IMR-90 (cell line): ENCODE data around the gene SNX27. TPM values are rescaled to one million over a fixed set of nuclear protein-coding genes. Genes with fewer than 3 reads are reported as not detected.

ENCODE experiments used
- ATAC-seq: fragments of 200-7000 bp; cut with Tn5 transposase; 2 replicates; pipeline ENCODE4 v1.9.1; 2020; ENCODE audit warnings: low read depth, mild to moderate bottlenecking, moderate library complexity
- BruUV-seq: library from RNA; stranded (reverse); fragments of 400-500 nt; replicated peaks from 2 replicates; lab custom pipeline; 2021; lab: Mats Ljungman, UMichigan
- CTCF ChIA-PET: fragments of 300-600 bp; formaldehyde crosslinking; extraction: SDS; loops from one replicate; lab custom pipeline; 2021; ENCODE audit warnings: antibody characterized with exemption; lab: Yijun Ruan, JAX
- POLR2A ChIA-PET: fragments of 300-600 bp; sonication (Branson Sonifier 250); formaldehyde crosslinking; loops from one replicate; lab custom pipeline; 2022; ENCODE audit warnings: antibody characterized with exemption; ENCODE audit not compliant: unreplicated experiment; lab: Charles Lee
- DNase-seq: peaks from one replicate; pipeline ENCODE4 v3.0.0; 2013
- H2AFZ ChIP-seq: replicated peaks from 2 replicates; pipeline ENCODE3; 2013; ENCODE audit warnings: low read length, mild to moderate bottlenecking; ENCODE audit not compliant: poor library complexity
- H2AK5ac ChIP-seq: 2 replicates; pipeline ENCODE4 v1.6.1; 2013; ENCODE audit warnings: low read depth, low read length, inconsistent platforms
- H2AK9ac ChIP-seq: replicated peaks from 2 replicates; pipeline ENCODE3; 2013; ENCODE audit warnings: mild to moderate bottlenecking, low read depth, low read length, moderate library complexity; ENCODE audit not compliant: poor library complexity
- H2BK120ac ChIP-seq: 2 replicates; pipeline ENCODE4 v1.6.1; 2013; ENCODE audit warnings: low read depth, low read length, inconsistent platforms
- H2BK15ac ChIP-seq: 3 replicates; pipeline ENCODE4 v1.6.1; 2013; ENCODE audit warnings: low read depth, low read length, inconsistent platforms
- H2BK20ac ChIP-seq: 2 replicates; pipeline ENCODE4 v1.6.1; 2013; ENCODE audit warnings: low read depth, mild to moderate bottlenecking, inconsistent platforms, low read length, moderate library complexity
- H2BK5ac ChIP-seq: 2 replicates; pipeline ENCODE4 v1.6.1; 2013; ENCODE audit warnings: mild to moderate bottlenecking, low read depth, low read length, inconsistent platforms; ENCODE audit not compliant: poor library complexity, severe bottlenecking
- H3K14ac ChIP-seq: replicated peaks from 2 replicates; pipeline ENCODE4 v1.6.1; 2013; ENCODE audit warnings: low read depth, low read length, inconsistent platforms
- H3K18ac ChIP-seq: 2 replicates; pipeline ENCODE4 v1.6.1; 2013; ENCODE audit warnings: low read depth, low read length, control low read depth
- H3K23ac ChIP-seq: 2 replicates; pipeline ENCODE4 v1.6.1; 2013; ENCODE audit warnings: low read depth, low read length, inconsistent platforms
- H3K27ac ChIP-seq: 2 replicates; pipeline ENCODE4 v1.5.1; 2013; ENCODE audit warnings: mild to moderate bottlenecking, control low read depth, low read length; ENCODE audit not compliant: insufficient read depth
- H3K27me3 ChIP-seq: 2 replicates; pipeline ENCODE4 v1.6.1; 2013; ENCODE audit warnings: low read length; ENCODE audit not compliant: control insufficient read depth, insufficient read depth
- H3K36me3 ChIP-seq: 2 replicates; pipeline ENCODE4 v1.6.1; 2013; ENCODE audit warnings: low read length, mixed read lengths; ENCODE audit not compliant: control insufficient read depth, insufficient read depth
- H3K4ac ChIP-seq: 2 replicates; pipeline ENCODE4 v1.6.1; 2013; ENCODE audit warnings: low read depth, low read length, inconsistent platforms
- H3K4me1 ChIP-seq: 2 replicates; pipeline ENCODE4 v1.6.1; 2013; ENCODE audit warnings: low read length, mixed read lengths; ENCODE audit not compliant: control insufficient read depth, insufficient read depth
- H3K4me2 ChIP-seq: 2 replicates; pipeline ENCODE4 v1.6.1; 2013; ENCODE audit warnings: low read depth, mild to moderate bottlenecking, control low read depth, low read length, moderate library complexity
- H3K4me3 ChIP-seq: 2 replicates; pipeline ENCODE4 v1.5.1; 2013; ENCODE audit warnings: low read depth, mild to moderate bottlenecking, control low read depth, low read length, moderate library complexity; ENCODE audit not compliant: insufficient read depth
- H3K56ac ChIP-seq: 2 replicates; pipeline ENCODE4 v1.6.1; 2013; ENCODE audit warnings: low read length, inconsistent platforms; ENCODE audit not compliant: insufficient read depth; ENCODE audit errors: extremely low read depth
- H3K79me1 ChIP-seq, 2 experiments: 2 replicates each; pipeline ENCODE4 v1.6.1; 2013; ENCODE audit warnings: low read length in 2 of 2, inconsistent platforms in 1 of 2, low read depth in 1 of 2
- H3K9ac ChIP-seq: 2 replicates; pipeline ENCODE4 v1.6.1; 2013; ENCODE audit warnings: low read depth, low read length, control low read depth
- H3K9me1 ChIP-seq: 2 replicates; pipeline ENCODE4 v1.6.1; 2013; ENCODE audit warnings: low read length, inconsistent platforms; ENCODE audit not compliant: insufficient read depth
- H3K9me3 ChIP-seq: 2 replicates; pipeline ENCODE4 v1.6.1; 2013; ENCODE audit warnings: low read length; ENCODE audit not compliant: control insufficient read depth, insufficient read depth
- H4K20me1 ChIP-seq: 2 replicates; pipeline ENCODE4 v1.6.1; 2013; ENCODE audit warnings: low read length, inconsistent platforms; ENCODE audit not compliant: insufficient read depth
- H4K5ac ChIP-seq: 2 replicates; pipeline ENCODE4 v1.6.1; 2013; ENCODE audit warnings: mild to moderate bottlenecking, low read depth, low read length, control low read depth
- H4K8ac ChIP-seq, 2 experiments: 2 replicates each; pipeline ENCODE4 v1.6.1; 2013; ENCODE audit warnings: low read depth in 2 of 2, low read length in 2 of 2, control low read depth in 1 of 2, inconsistent platforms in 1 of 2
- H4K91ac ChIP-seq: 2 replicates; pipeline ENCODE4 v1.6.1; 2013; ENCODE audit warnings: low read depth, low read length, inconsistent platforms; ENCODE audit not compliant: insufficient read depth
- BHLHE40 ChIP-seq: fragments of 150-350 bp; IDR thresholded peaks from 2 replicates; pipeline ENCODE4 v1.6.1; 2016; ENCODE audit warnings: mild to moderate bottlenecking, low read depth, low read length
- CEBPB ChIP-seq: IDR thresholded peaks from 2 replicates; pipeline ENCODE4 v1.6.1; 2012; ENCODE audit warnings: low read depth, low read length, improper control_type of control experiment
- CHD1 ChIP-seq: IDR thresholded peaks from 2 replicates; pipeline ENCODE4 v1.6.1; 2012; ENCODE audit warnings: low read depth, low read length, improper control_type of control experiment
- CTCF ChIP-seq: conservative IDR thresholded peaks from 2 replicates; pipeline ENCODE4 v1.5.1; 2012; ENCODE audit warnings: mild to moderate bottlenecking, low read depth, low read length, improper control_type of control experiment
- ELK1 ChIP-seq: fragments of 150-350 bp; IDR thresholded peaks from 2 replicates; pipeline ENCODE4 v1.6.1; 2016; ENCODE audit warnings: low read depth, mild to moderate bottlenecking, low read length, moderate library complexity, borderline replicate concordance
- FOS ChIP-seq: fragments of 150-350 bp; IDR thresholded peaks from 2 replicates; pipeline ENCODE4 v1.6.1; 2016; ENCODE audit warnings: low read depth, low read length
- MAFK ChIP-seq: IDR thresholded peaks from 2 replicates; pipeline ENCODE4 v1.6.1; 2012; ENCODE audit warnings: low read depth, low read length, improper control_type of control experiment
- MAZ ChIP-seq: IDR thresholded peaks from 2 replicates; pipeline ENCODE4 v1.6.1; 2012; ENCODE audit warnings: low read depth, mild to moderate bottlenecking, low read length, improper control_type of control experiment, moderate library complexity, borderline replicate concordance
- MXI1 ChIP-seq: IDR thresholded peaks from 2 replicates; pipeline ENCODE4 v1.6.1; 2012; ENCODE audit warnings: low read depth, mild to moderate bottlenecking, low read length, moderate library complexity, borderline replicate concordance
- NFE2L2 ChIP-seq: fragments of 150-350 bp; IDR thresholded peaks from 2 replicates; pipeline ENCODE4 v1.6.1; 2016; ENCODE audit warnings: low read depth, mild to moderate bottlenecking, low read length
- POLR2A ChIP-seq: IDR thresholded peaks from 2 replicates; pipeline ENCODE4 v1.6.1; 2012; ENCODE audit warnings: mild to moderate bottlenecking, low read depth, low read length
- RAD21 ChIP-seq: IDR thresholded peaks from 2 replicates; pipeline ENCODE4 v1.6.1; 2012; ENCODE audit warnings: low read length, improper control_type of control experiment
- RCOR1 ChIP-seq: IDR thresholded peaks from 2 replicates; pipeline ENCODE4 v1.6.1; 2012; ENCODE audit warnings: mild to moderate bottlenecking, low read length, improper control_type of control experiment; ENCODE audit not compliant: insufficient replicate concordance
- RFX5 ChIP-seq: IDR thresholded peaks from 2 replicates; pipeline ENCODE4 v1.8.0; 2012; ENCODE audit warnings: low read depth, mild to moderate bottlenecking, low read length, moderate library complexity
- SMC3 ChIP-seq: fragments of 150-350 bp; IDR thresholded peaks from 2 replicates; pipeline ENCODE4 v1.6.1; 2016; ENCODE audit warnings: low read depth, mild to moderate bottlenecking, antibody characterized with exemption, low read length, moderate library complexity
- USF2 ChIP-seq: fragments of 150-350 bp; IDR thresholded peaks from 2 replicates; pipeline ENCODE4 v1.6.1; 2017; ENCODE audit warnings: mild to moderate bottlenecking, antibody characterized with exemption, low read length, low read depth
- whole genome bisulfite sequencing, 2 experiments: methylation state at CpG; one replicate each; pipeline versions ENCODE4 v1.1.5 to v1.1.7; 2013; ENCODE audit warnings: missing lambda C conversion rate in 2 of 2; ENCODE audit not compliant: insufficient read length in 1 of 2; ENCODE audit errors: extremely low coverage in 2 of 2; 5-methylcytosine and 5-hydroxymethylcytosine counted together
- dilution Hi-C: fragments of 300-500 bp; cut with HindIII; formaldehyde crosslinking; loops from one replicate; pipeline ENCODE4 v1.14.3; 2018; ENCODE audit warnings: low sequenced_read_pairs; ENCODE audit not compliant: unreplicated experiment
- in situ Hi-C: fragments of 300-500 bp; cut with MboI; formaldehyde crosslinking; loops from 3 replicates; pipeline ENCODE4 v1.14.3; 2019; ENCODE audit warnings: low sequenced_read_pairs, inconsistent platforms, mixed read lengths
- intact Hi-C: fragments of 100-400 bp; cut with micrococcal nuclease; formaldehyde crosslinking; loops from 2 replicates; pipeline ENCODE4 v1.10.0; 2022
- polyA plus RNA-seq, 3 experiments: library from polyadenylated mRNA; depleted of rRNA; stranded (reverse); fragments of >200 nt; gene quantifications; 2 replicates each; pipeline ENCODE4 v1.2.3, GENCODE V29; 2012; ENCODE audit warnings: low replicate concordance in 1 of 3
- total RNA-seq: library from RNA; depleted of rRNA; stranded (reverse); fragments of >200 nt; gene quantifications from 2 replicates; pipeline ENCODE4 v1.2.3, GENCODE V29; 2012

SNX27 gene
- total and polyA plus RNA-seq, 2 of the 4 experiments (the other 2 are of a cell fraction) = 12.3 to 25.6 TPM

DNA sequence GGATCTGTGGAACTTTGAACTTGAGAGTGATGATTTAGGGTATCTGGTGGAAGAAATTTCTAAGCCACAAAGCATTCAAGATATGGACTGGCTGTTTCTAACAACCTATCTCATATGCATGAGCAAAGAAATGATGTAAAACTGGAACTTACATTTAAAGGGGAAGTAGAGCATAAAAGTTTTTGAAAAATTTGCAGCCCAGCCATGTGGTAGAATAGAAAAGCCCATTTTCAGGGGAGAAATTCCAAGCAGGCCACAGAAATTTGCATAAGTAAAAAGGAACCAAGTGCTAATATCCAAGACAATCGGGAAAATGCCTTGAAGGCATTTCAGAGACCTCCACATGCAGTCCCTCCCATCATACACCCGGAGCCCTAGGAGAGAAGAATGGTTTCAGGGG is 125.2 kb downstream of the SNX27 start:
- peaks cover 8% of the 10 kb centered on the region for H3K9me3 ChIP-seq
- WGBS, 2 experiments = no CpG with 5 or more reads among the region's 2 CpGs
- H2BK5ac ChIP-seq = no peak overlapping the region
- no peak overlapping the region for H2AK5ac ChIP-seq
- no peak overlapping the region for H3K4ac ChIP-seq
- H3K9ac ChIP-seq = no peak overlapping the region
- H3K56ac ChIP-seq = no peak overlapping the region
- no peak overlapping the region for H3K4me3 ChIP-seq
- BruUV-seq = no TSS peak
- ChIA-PET CTCF (no interaction called here), POLR2A (no interaction called here)
- H2AK9ac ChIP-seq = no peak overlapping the region
- H2BK120ac ChIP-seq = no peak overlapping the region
- H3K9me1 ChIP-seq = no peaks in the 10 kb centered on the region
- no peak overlapping the region for H3K14ac ChIP-seq
- TF ChIP-seq MXI1 (no peak), CEBPB (no peak), BHLHE40 (no peak), MAFK (no peak), NFE2L2 (no peak), RFX5 (no peak), FOS (no peak), RCOR1 (no peak), CTCF (no peak), RAD21 (no peak), SMC3 (no peak), ELK1 (no peak), CHD1 (no peak), USF2 (no peak), MAZ (no peak), POLR2A (no peak)
- in situ Hi-C loops (loop anchor here (5.0 to 10.0 kb wide), 2 partner anchors 202 to 290 kb away; no protein-coding TSS in a partner anchor), dilution Hi-C loops (no loop called here), intact Hi-C loops (loop anchor here (5.0 kb wide), 2 partner anchors 280 to 540 kb away; partner anchors contain the start of genes PIP5K1A and POGZ)
- H3K4me2 ChIP-seq = no peak overlapping the region
- no peak overlapping the region for H2AFZ ChIP-seq
- no peak overlapping the region for H3K27ac ChIP-seq
- DNase-seq (no peak), ATAC-seq (no peak)
- no peaks in the 10 kb centered on the region for H4K20me1 ChIP-seq
- no peak overlapping the region for H2BK15ac ChIP-seq
- H3K4me1 ChIP-seq = no peaks in the 10 kb centered on the region
- H4K5ac ChIP-seq = no peak overlapping the region
- H3K23ac ChIP-seq = no peak overlapping the region
- H2BK20ac ChIP-seq = no peak overlapping the region
- H4K8ac ChIP-seq = no peak overlapping the region
- H3K36me3 ChIP-seq = no peaks in the 10 kb centered on the region
- no peak overlapping the region for H4K91ac ChIP-seq
- H3K27me3 ChIP-seq = peaks cover 36% of the 10 kb centered on the region
- H3K79me1 ChIP-seq = no peaks in the 10 kb centered on the region
- H3K18ac ChIP-seq = no peak overlapping the region
